ENCODE data around the gene CARMIL1. TPM values are rescaled to one million over a fixed set of nuclear protein-coding genes. Genes with fewer than 3 reads are reported as not detected.

CARMIL1 gene
- total and polyA plus RNA-seq, 10 of the 15 experiments (the other 5 are each of a cell fraction or from before 2014, with no cell fraction given): 6.4 to 18.1 (median 10.3) TPM

- TF ChIP-seq HSF1 (IDR thresholded peaks at IDR 0.05; ENCODE audit: low read depth, low read length) (no peak), RUNX3 (IDR thresholded peaks at IDR 0.05; ENCODE audit: low read length) (no peak)
Observed at GRCh38 chr6:25350573-25350972, 71.4 kb downstream of the CARMIL1 start (continued).

DNA sequence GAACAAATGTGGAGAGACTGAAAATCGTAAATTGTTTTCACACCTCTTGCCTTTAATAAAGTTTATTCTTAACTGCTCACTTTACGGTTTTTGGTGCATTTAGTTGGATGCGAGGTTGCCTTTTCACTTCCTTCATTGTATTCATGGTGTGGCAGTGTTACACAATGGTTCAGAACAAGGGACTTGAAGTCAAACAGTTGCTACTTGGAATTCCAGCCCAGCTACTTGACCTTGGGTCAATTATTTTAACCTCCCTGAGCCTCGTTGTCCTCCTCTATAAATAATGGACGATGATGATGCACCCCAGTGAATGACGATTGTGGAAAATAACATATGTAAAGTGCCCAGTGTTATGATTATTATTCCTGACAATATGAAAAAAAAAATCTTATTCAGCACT lies 72.3 kb downstream of the CARMIL1 start:
- ChIA-PET SMC1A (ENCODE audit: uncharacterized antibody, unreplicated experiment) (interaction anchor here (1.5 to 4.8 kb wide), 4 partner anchors 14 to 139 kb away, joined by 3 to 35 read pairs (median 6); no protein-coding TSS in a partner anchor), POLR2A (interaction anchor here (0.8 to 0.9 kb wide), 2 partner anchors 14 to 19 kb away, joined by 3 read pairs; no protein-coding TSS in a partner anchor), RAD21 (ENCODE audit: unreplicated experiment) (interaction anchor here (0.9 to 2.0 kb wide), 2 partner anchors 139 to 157 kb away, joined by 3 to 7 read pairs; no protein-coding TSS in a partner anchor), CTCF (interaction anchor here (0.5 to 2.8 kb wide), 3 partner anchors 86 to 1723 kb away, joined by 3 to 14 read pairs (median 5); no protein-coding TSS in a partner anchor)
- intact Hi-C loops (cut with micrococcal nuclease; ENCODE audit: unreplicated experiment) (no loop called here), in situ Hi-C loops (cut with MboI) (no loop called here)
- H3K9ac ChIP-seq (ENCODE audit: control insufficient read depth, insufficient read depth, low read length): no peak overlapping the region
- no peak overlapping the region for H3K4me3 ChIP-seq
- H3K27ac ChIP-seq (ENCODE audit: control insufficient read depth, insufficient read depth): no peak overlapping the region
- H3K36me3 ChIP-seq (ENCODE audit: control insufficient read depth in 2 of 2, insufficient read depth in 2 of 2, low read length in 1 of 2): no peaks in the 10 kb centered on the region
- no peaks in the 10 kb centered on the region for H4K20me1 ChIP-seq (ENCODE audit: control insufficient read depth, insufficient read depth)
- 15% methylated on average over 6 of the region's 6 CpGs for WGBS (ENCODE audit: insufficient coverage, insufficient replicate concordance, low lambda C conversion rate, missing lambda C conversion rate)
- H3K79me2 ChIP-seq (ENCODE audit: control insufficient read depth, insufficient read depth, low read length): no peaks in the 10 kb centered on the region
- BruUV-seq (replicated peaks): no TSS peak
- no peaks in the 10 kb centered on the region for H3K9me3 ChIP-seq (replicated peaks; ENCODE audit: control insufficient read depth, insufficient read depth, low read length)
- no peak overlapping the region for H2AFZ ChIP-seq (ENCODE audit: control insufficient read depth, low read depth, low read length)
- TF ChIP-seq NR2C2 (IDR thresholded peaks at IDR 0.05; ENCODE audit: borderline replicate concordance, control insufficient read depth, insufficient read length, low read depth) (no peak), CHD1 (IDR thresholded peaks at IDR 0.05; ENCODE audit: low read depth, low read length) (no peak), SMAD5 (IDR thresholded peaks at IDR 0.05; ENCODE audit: low read depth) (no peak), ZSCAN29 (IDR thresholded peaks at IDR 0.05) (no peak), MEF2A (IDR thresholded peaks at IDR 0.05; ENCODE audit: insufficient read depth, low read depth, low read length) (no peak), STAT1 (conservative IDR thresholded peaks at IDR 0.05) (no peak), SKIL (IDR thresholded peaks at IDR 0.05; ENCODE audit: low read depth, poor library complexity, severe bottlenecking) (no peak), SREBF1 (IDR thresholded peaks at IDR 0.05; ENCODE audit: low read length) (no peak), TCF7 (IDR thresholded peaks at IDR 0.05; ENCODE audit: borderline replicate concordance) (no peak), NR2C1 (IDR thresholded peaks at IDR 0.05) (no peak), CREM (IDR thresholded peaks at IDR 0.05; ENCODE audit: low read depth) (no peak)
- TF ChIP-seq, protein P1, sequence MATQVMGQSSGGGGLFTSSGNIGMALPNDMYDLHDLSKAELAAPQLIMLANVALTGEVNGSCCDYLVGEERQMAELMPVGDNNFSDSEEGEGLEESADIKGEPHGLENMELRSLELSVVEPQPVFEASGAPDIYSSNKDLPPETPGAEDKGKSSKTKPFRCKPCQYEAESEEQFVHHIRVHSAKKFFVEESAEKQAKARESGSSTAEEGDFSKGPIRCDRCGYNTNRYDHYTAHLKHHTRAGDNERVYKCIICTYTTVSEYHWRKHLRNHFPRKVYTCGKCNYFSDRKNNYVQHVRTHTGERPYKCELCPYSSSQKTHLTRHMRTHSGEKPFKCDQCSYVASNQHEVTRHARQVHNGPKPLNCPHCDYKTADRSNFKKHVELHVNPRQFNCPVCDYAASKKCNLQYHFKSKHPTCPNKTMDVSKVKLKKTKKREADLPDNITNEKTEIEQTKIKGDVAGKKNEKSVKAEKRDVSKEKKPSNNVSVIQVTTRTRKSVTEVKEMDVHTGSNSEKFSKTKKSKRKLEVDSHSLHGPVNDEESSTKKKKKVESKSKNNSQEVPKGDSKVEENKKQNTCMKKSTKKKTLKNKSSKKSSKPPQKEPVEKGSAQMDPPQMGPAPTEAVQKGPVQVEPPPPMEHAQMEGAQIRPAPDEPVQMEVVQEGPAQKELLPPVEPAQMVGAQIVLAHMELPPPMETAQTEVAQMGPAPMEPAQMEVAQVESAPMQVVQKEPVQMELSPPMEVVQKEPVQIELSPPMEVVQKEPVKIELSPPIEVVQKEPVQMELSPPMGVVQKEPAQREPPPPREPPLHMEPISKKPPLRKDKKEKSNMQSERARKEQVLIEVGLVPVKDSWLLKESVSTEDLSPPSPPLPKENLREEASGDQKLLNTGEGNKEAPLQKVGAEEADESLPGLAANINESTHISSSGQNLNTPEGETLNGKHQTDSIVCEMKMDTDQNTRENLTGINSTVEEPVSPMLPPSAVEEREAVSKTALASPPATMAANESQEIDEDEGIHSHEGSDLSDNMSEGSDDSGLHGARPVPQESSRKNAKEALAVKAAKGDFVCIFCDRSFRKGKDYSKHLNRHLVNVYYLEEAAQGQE (IDR thresholded peaks at IDR 0.05; ENCODE audit: low read depth, low read length): no peak
- TF ChIP-seq, protein P2, sequence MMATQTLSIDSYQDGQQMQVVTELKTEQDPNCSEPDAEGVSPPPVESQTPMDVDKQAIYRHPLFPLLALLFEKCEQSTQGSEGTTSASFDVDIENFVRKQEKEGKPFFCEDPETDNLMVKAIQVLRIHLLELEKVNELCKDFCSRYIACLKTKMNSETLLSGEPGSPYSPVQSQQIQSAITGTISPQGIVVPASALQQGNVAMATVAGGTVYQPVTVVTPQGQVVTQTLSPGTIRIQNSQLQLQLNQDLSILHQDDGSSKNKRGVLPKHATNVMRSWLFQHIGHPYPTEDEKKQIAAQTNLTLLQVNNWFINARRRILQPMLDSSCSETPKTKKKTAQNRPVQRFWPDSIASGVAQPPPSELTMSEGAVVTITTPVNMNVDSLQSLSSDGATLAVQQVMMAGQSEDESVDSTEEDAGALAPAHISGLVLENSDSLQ (IDR thresholded peaks at IDR 0.05): no peak
- H3K4me1 ChIP-seq (ENCODE audit: control insufficient read depth, insufficient read depth, low read length): no peaks in the 10 kb centered on the region
- ATAC-seq (no peak), DNase-seq (ENCODE audit: low read depth, low spot score) (no peak), FAIRE-seq (no peak)
- H3K4me2 ChIP-seq (ENCODE audit: control insufficient read depth, insufficient read depth): no peak overlapping the region
- no peaks in the 10 kb centered on the region for H3K27me3 ChIP-seq (replicated peaks in 1 of 2; ENCODE audit: control insufficient read depth in 2 of 2, insufficient read depth in 2 of 2, low read length in 1 of 2)
